GM12873 (cell line): ENCODE measurements around the gene ZNF385B.

Experiments
- TF ChIP-seq, protein P1 (sequence below): IDR thresholded peaks from 2 replicates; pipeline ENCODE4 v1.5.1; 2012; ENCODE audit warnings: low read depth, mild to moderate bottlenecking, moderate library complexity, low read length, control low read depth; ENCODE audit not compliant: insufficient read depth; ENCODE audit errors: missing control alignments

The ZNF385B gene

DNA sequence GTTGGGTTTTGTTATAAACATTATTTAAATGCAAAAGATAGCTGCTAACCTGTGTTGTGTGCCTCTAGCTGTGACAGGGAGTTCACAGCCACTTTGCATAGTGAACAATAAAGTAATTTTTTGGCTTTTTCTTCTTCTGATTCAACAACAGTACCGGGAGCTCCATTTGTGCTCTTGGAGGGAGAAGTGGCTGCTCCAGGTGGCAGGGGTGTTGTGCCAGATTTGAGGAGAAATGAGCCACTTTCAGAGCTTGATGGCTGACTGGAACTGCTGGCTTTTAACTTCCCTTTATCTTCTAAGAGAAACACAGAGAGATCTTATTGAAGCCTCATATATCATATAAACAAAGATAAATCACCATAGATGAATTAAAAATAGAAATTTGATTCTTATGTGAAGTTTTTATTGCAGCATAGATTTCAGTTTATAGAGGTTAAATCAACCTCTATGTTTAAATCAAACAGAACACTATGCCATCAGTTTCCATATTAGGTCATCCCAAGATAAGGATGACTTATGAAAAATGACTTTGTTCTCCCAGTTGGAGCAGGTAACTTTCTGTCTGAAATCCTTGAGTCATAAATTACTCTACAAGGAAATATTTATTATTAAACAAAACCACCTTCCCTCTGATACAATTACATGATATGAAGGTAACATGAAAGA lies 414.8 kb downstream of the ZNF385B start:
- TF ChIP-seq, protein P1, sequence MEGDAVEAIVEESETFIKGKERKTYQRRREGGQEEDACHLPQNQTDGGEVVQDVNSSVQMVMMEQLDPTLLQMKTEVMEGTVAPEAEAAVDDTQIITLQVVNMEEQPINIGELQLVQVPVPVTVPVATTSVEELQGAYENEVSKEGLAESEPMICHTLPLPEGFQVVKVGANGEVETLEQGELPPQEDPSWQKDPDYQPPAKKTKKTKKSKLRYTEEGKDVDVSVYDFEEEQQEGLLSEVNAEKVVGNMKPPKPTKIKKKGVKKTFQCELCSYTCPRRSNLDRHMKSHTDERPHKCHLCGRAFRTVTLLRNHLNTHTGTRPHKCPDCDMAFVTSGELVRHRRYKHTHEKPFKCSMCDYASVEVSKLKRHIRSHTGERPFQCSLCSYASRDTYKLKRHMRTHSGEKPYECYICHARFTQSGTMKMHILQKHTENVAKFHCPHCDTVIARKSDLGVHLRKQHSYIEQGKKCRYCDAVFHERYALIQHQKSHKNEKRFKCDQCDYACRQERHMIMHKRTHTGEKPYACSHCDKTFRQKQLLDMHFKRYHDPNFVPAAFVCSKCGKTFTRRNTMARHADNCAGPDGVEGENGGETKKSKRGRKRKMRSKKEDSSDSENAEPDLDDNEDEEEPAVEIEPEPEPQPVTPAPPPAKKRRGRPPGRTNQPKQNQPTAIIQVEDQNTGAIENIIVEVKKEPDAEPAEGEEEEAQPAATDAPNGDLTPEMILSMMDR: no peak

DNA sequence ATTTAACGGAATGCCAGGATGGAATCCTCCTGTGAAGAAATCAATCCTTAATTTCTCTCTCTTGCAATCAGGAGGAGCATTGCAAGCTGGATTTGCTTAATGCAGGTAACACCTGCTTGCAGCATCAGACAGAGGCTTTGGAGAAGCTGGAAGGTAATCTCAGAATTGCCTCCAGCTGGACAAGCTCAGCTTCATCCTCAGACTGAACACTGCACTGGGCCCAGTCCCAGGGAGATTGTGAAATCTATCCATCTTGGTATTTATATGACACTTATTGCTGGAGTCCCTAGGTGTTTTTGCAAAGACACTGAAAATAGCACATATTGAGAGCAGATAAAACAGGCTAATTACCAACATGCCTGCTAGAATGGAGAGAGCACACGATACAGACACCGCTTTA lies 417.4 kb downstream of the ZNF385B start:
- TF ChIP-seq, protein P1: no peak

- TF ChIP-seq, protein P1: no peak
Observed at GRCh38 chr2:179443180-179443579, 418.2 kb downstream of the ZNF385B start.

GRCh38 chr2:179442206-179442605 lies 419.2 kb downstream of the ZNF385B start:
- TF ChIP-seq, protein P1: no peak

- TF ChIP-seq, protein P1: no peak
Observed at GRCh38 chr2:179441551-179441950, 419.9 kb downstream of the ZNF385B start.

- TF ChIP-seq, protein P1: peak; percentile 60
Observed at GRCh38 chr2:179440642-179441251, 420.7 kb downstream of the ZNF385B start.

DNA sequence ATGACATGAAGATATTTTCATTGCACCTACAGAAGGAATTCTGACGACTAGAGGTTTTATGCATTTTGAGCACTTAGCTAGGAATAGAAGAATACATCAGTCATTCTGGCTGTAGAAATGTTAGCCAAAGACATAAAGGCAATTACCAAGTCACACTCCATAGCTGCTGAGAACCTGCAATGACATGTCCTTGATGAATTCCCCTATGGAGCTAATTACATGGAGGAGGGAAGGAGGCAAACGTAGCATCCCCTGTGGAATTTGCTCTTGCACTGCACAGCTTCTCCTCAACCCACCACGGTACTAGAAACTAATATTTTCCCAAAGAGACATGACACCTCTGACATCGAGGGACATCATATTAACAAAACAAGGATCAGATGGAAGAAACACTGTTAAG lies 422.8 kb downstream of the ZNF385B start:
- TF ChIP-seq, protein P1: no peak
